IgD-negative memory B cell (primary cell): ENCODE data around the gene DYRK1B. TPM values are rescaled to one million over a fixed set of nuclear protein-coding genes. Genes with fewer than 3 reads are reported as not detected.

Source experiments
- H3K27ac Mint-ChIP-seq, 3 donors: one replicate each; pipeline ENCODE4 v1.8.0; 2020 to 2022; ENCODE audit warnings: mild to moderate bottlenecking in 3 of 3, mixed read lengths in 3 of 3, moderate library complexity in 1 of 3
- H3K27me3 Mint-ChIP-seq: one replicate; pipeline ENCODE4 v1.8.0; 2021; ENCODE audit warnings: mixed read lengths
- H3K36me3 Mint-ChIP-seq: one replicate; pipeline ENCODE4 v1.8.0; 2020; ENCODE audit warnings: mild to moderate bottlenecking, mixed read lengths
- H3K4me1 Mint-ChIP-seq, 3 donors: one replicate each; pipeline ENCODE4 v1.8.0; 2020 to 2022; ENCODE audit warnings: mixed read lengths in 3 of 3, mild to moderate bottlenecking in 1 of 3
- H3K4me3 Mint-ChIP-seq, 4 donors: one replicate each; pipeline ENCODE4 v1.8.0; 2020 to 2022; ENCODE audit warnings: mild to moderate bottlenecking in 4 of 4, mixed read lengths in 4 of 4, moderate library complexity in 3 of 4
- H3K9me3 Mint-ChIP-seq, 3 donors: one replicate each; pipeline ENCODE4 v1.8.0; 2020 to 2021; ENCODE audit warnings: mixed read lengths in 3 of 3, mild to moderate bottlenecking in 1 of 3
- polyA plus RNA-seq: library from polyadenylated mRNA; unstranded; fragments of 300-500 nt; fragmentation: Illumina TruSeq; gene quantifications from one replicate; pipeline ENCODE4 v1.2.3, GENCODE V29; 2021

The DYRK1B gene
- polyA plus RNA-seq, 1 donor from 2014 or later: 16.9 TPM

DNA sequence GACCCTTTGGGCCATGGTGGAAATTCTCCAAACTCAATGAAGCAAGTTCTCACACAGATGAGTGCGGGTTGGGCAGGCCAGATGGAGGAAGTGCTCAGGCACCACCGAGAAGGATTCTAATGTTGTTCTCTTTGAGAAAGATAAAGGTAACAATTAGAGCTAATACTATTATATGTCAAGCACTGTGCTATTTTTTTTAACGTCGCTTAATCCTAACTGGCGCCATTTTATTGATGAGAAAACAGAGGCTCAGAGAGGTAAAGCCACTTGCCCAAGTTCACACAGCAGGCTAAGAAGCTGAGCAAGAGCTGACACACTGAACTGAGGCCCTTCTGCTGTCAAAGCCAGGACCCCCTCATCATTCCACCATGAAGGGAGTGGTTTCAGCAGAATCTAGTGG is 11.2 kb upstream of the DYRK1B start:
- Mint-ChIP-seq H3K27ac (peak overlapping the region; percentile 83 to 97 (median 93)), H3K4me3 (peak overlapping the region; percentile 89 to 96 (median 94)), H3K9me3 (no peaks in the 10 kb centered on the region), H3K27me3 (no peaks in the 10 kb centered on the region), H3K4me1 (peaks cover 34 to 39% (median 36%) of the 10 kb centered on the region in 3 donors), H3K36me3 (peaks cover 4% of the 10 kb centered on the region)

- Mint-ChIP-seq H3K4me3 (peak overlapping the region; percentile 89 to 96 (median 92)), H3K27ac (peak overlapping the region; percentile 60 to 85 (median 83)), H3K27me3 (no peaks in the 10 kb centered on the region), H3K4me1 (peaks cover 34 to 42% (median 36%) of the 10 kb centered on the region in 3 donors), H3K36me3 (peaks cover 3% of the 10 kb centered on the region), H3K9me3 (no peaks in the 10 kb centered on the region)
These were observed 10.2 kb upstream of the DYRK1B start for GRCh38 chr19:39843919-39844793.

DNA sequence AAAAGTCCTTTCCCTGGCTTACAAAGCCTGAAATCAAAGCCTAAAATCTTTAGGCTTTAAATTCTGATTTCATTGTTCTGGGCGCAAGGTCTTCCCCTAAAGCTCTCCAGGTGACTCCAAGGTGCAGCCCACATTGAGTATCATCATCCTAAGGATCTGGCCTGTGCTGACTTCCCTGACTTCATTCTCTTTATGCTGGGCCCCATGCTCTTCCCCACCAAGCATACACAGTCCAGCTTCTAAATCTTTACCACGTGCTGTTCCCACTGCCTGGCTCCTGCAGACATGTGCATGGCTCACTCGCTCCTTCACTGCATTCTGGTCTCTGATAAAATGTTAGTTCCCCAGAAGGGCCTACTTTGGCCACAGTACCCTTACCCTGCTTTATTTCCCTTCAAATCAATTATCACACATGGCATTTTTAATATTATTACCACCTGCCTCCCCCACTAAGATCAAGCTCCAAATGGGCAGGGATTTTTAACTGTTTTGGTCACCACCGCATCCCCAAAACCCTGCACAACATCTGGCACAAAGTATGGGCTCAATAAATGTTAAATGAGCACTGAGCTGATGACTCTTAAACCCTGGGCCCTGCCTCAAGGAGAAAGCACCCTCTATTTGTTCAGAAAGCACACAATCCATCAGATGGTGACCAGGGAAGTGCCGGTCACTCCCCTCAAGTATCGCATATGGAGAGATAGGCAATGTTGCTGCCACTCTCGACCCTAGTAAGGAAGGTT is 8.9 kb upstream of the DYRK1B start:
- Mint-ChIP-seq H3K9me3 (no peaks in the 10 kb centered on the region), H3K4me1 (peaks cover 34 to 42% (median 36%) of the 10 kb centered on the region in 3 donors), H3K27ac (peak overlapping the region in 1 of 3 donors; percentile 83)

GRCh38 chr19:39841041-39841440 is 7.1 kb upstream of the DYRK1B start:
- Mint-ChIP-seq H3K27ac (no peak overlapping the region), H3K27me3 (no peaks in the 10 kb centered on the region), H3K4me1 (peaks cover 27 to 36% (median 30%) of the 10 kb centered on the region in 3 donors)

More for the DNA sequence above, 8.9 kb upstream of the DYRK1B start:
- Mint-ChIP-seq H3K27me3 (no peaks in the 10 kb centered on the region), H3K4me3 (peak overlapping the region; percentile 30 to 76 (median 74)), H3K36me3 (peaks cover 3% of the 10 kb centered on the region)

GRCh38 chr19:39840492-39840891 is 6.5 kb upstream of the DYRK1B start:
- H3K27ac Mint-ChIP-seq: no peak overlapping the region
- no peaks in the 10 kb centered on the region for H3K27me3 Mint-ChIP-seq
- peaks cover 3% of the 10 kb centered on the region for H3K36me3 Mint-ChIP-seq
- no peaks in the 10 kb centered on the region for H3K9me3 Mint-ChIP-seq
- H3K4me3 Mint-ChIP-seq: no peak overlapping the region
- H3K4me1 Mint-ChIP-seq: peaks cover 27 to 34% (median 30%) of the 10 kb centered on the region in 3 donors

More at GRCh38 chr19:39841041-39841440, 7.1 kb upstream of the DYRK1B start:
- H3K9me3 Mint-ChIP-seq: no peaks in the 10 kb centered on the region
- H3K4me3 Mint-ChIP-seq: no peak overlapping the region
- peaks cover 3% of the 10 kb centered on the region for H3K36me3 Mint-ChIP-seq

- H3K27me3 Mint-ChIP-seq: no peaks in the 10 kb centered on the region
- peaks cover 3% of the 10 kb centered on the region for H3K36me3 Mint-ChIP-seq
- no peak overlapping the region for H3K4me3 Mint-ChIP-seq
- no peak overlapping the region for H3K27ac Mint-ChIP-seq
- no peaks in the 10 kb centered on the region for H3K9me3 Mint-ChIP-seq
- peaks cover 23 to 29% (median 23%) of the 10 kb centered on the region in 3 donors for H3K4me1 Mint-ChIP-seq
These were observed 5.8 kb upstream of the DYRK1B start for GRCh38 chr19:39839678-39840327.

- H3K36me3 Mint-ChIP-seq: peaks cover 5% of the 10 kb centered on the region
- H3K27me3 Mint-ChIP-seq: no peaks in the 10 kb centered on the region
These were observed 4.6 kb upstream of the DYRK1B start for GRCh38 chr19:39838569-39838968.

DNA sequence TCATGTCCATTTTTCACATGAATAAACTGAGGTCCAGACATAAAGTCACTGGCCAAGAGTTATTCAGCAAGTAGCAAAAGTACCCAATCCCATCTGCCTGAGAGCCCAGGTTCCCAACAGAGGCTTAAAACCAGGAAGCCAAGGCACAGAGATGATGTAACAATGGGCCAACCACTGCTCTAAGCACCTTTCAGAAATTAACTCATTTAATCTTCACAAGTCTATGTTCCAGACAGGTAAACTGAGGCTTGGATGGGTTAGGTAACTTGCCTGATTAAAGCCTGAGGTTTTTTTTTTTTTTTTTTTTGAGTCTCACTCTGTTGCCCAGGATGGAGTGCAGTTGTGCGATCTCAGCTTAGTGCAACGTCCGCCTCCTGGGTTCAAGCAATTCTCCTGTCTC is 4.0 kb upstream of the DYRK1B start:
- peaks cover 9 to 21% (median 21%) of the 10 kb centered on the region in 3 donors for H3K4me1 Mint-ChIP-seq
- H3K9me3 Mint-ChIP-seq: no peaks in the 10 kb centered on the region
- H3K27ac Mint-ChIP-seq: peak overlapping the region in 1 of 3 donors; percentile 49
- no peaks in the 10 kb centered on the region for H3K27me3 Mint-ChIP-seq
- H3K4me3 Mint-ChIP-seq: no peak overlapping the region
- peaks cover 5% of the 10 kb centered on the region for H3K36me3 Mint-ChIP-seq

More at GRCh38 chr19:39838569-39838968, 4.6 kb upstream of the DYRK1B start:
- Mint-ChIP-seq H3K9me3 (no peaks in the 10 kb centered on the region), H3K27ac (no peak overlapping the region), H3K4me3 (no peak overlapping the region), H3K4me1 (peaks cover 12 to 23% (median 20%) of the 10 kb centered on the region in 3 donors)

DNA sequence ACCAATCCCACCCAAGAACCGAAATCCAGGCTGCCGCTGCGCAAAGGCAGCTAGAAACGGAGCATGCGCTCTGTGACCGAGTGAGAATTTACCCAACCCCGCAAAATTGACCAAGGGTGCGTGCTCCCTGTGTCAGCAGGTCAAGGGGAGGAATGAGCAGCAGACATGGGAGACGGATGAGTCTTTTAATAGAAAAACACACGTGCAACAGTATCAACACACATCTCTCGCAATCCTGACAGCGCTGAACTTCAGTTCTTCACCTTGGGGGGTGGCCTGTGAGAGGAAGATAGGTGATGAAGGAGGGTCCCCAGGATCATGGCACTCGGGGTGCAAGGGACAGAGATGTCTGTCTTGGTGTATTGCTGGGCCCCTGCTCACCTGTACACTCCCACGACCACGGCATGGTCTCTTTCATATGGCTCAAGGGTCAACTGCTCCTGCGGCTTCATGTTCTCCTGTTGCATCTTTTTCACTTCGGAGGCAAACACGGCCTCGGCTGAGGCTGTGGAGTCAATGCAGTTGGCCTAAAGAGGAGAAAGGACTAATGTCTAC is 402 bp upstream of the DYRK1B start:
- Mint-ChIP-seq H3K4me1 (peaks cover 7 to 21% (median 19%) of the 10 kb centered on the region in 3 donors), H3K27me3 (no peaks in the 10 kb centered on the region), H3K36me3 (peaks cover 6% of the 10 kb centered on the region), H3K4me3 (peak overlapping the region; percentile 53 to 92 (median 88)), H3K9me3 (no peaks in the 10 kb centered on the region), H3K27ac (peak overlapping the region; percentile 67 to 95 (median 85))

- peaks cover 14 to 26% (median 26%) of the 10 kb centered on the region in 3 donors for H3K4me1 Mint-ChIP-seq
- H3K4me3 Mint-ChIP-seq: peak overlapping the region; percentile 61 to 92 (median 89)
- peak overlapping the region; percentile 70 to 95 (median 85) for H3K27ac Mint-ChIP-seq
- no peaks in the 10 kb centered on the region for H3K27me3 Mint-ChIP-seq
- H3K36me3 Mint-ChIP-seq: peaks cover 12% of the 10 kb centered on the region
- H3K9me3 Mint-ChIP-seq: no peaks in the 10 kb centered on the region
These were observed 850 bp downstream of the DYRK1B start for GRCh38 chr19:39833160-39833463.

DNA sequence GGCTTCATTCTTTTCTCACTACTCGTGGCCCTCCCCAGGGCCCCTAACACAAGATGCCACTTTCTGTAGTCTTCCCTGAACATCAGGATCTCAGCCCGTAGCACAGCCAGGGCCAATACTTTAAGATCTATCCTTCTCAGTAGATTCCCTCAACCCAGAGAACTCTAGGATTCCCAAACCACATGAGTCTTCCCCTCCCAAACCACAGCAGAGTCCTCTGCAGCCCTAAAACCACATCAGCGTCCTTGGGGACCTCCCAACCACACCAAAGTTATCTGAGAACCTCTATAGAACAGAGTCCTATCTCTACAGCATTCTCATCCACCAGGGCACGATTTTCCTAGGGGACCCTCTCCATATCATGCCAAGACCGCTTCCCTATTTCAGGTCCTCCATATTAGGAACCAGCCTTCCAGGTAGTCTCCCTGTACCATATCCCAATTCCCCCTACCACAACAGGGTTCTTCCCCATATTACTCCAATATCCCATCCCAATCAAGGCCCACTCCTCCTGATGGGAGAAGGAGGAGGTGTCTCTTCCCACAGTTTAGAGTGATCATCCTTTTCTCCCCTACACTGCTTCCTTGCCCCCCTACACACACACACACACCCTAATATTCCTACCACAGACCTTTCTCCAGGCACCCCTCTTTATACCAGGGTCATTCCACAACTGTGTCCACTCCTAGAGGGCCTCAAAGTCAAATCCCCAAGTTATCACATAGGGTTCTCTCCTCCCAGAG is 1.4 kb downstream of the DYRK1B start:
- peaks cover 14 to 26% (median 26%) of the 10 kb centered on the region in 3 donors for H3K4me1 Mint-ChIP-seq

DNA sequence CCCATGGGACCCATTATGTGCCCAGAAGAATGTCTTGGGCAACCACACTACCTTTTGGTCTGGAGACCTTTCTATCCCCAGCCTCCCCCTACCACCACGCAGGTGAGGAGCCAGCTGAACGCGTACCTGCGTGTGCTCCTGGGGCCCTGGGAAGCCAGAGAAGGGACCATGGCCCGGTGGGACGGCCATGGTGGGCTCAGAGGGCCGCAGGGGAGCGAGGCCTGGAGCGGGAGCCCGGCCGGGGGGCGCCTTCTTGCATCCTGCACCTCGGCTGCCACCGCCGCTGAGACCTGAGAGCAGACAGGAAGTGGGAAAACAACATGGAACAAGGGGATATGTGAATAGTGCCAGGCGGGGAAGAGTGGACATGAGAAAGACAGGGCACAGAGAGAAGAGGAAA is 2.3 kb downstream of the DYRK1B start:
- Mint-ChIP-seq H3K4me3 (peak overlapping the region in 3 of 4 donors; percentile 61 to 92 (median 89)), H3K36me3 (peaks cover 12% of the 10 kb centered on the region), H3K27ac (peak overlapping the region in 2 of 3 donors; percentile 70 to 95), H3K9me3 (no peaks in the 10 kb centered on the region), H3K27me3 (no peaks in the 10 kb centered on the region), H3K4me1 (peaks cover 14 to 26% (median 26%) of the 10 kb centered on the region in 3 donors)

More for the DNA sequence above, 1.4 kb downstream of the DYRK1B start:
- Mint-ChIP-seq H3K27ac (peak overlapping the region; percentile 70 to 95 (median 85)), H3K27me3 (no peaks in the 10 kb centered on the region), H3K4me3 (peak overlapping the region; percentile 61 to 92 (median 85)), H3K9me3 (no peaks in the 10 kb centered on the region), H3K36me3 (peaks cover 12% of the 10 kb centered on the region)

DNA sequence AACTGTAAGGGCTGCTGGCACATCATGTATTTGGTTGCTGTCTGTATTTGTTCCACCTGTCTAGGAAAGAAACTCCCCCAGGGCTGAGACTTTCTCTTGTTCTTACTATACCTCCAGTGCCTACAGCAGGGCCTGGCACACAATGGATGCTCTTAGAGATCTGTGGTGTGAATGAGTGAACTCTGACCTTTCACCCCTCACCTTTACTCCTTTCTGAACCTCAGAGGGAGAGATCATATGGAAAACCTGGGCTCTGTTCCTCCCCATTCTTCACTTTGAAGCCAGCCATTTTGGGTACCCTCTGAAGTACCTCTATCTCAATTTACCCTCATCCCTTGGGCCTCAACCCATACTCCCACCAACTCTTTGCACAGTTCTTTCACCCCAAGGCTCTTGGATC is 3.1 kb downstream of the DYRK1B start:
- Mint-ChIP-seq H3K9me3 (no peaks in the 10 kb centered on the region), H3K4me3 (peak overlapping the region in 2 of 4 donors; percentile 16 to 76), H3K36me3 (peaks cover 12% of the 10 kb centered on the region), H3K27ac (peak overlapping the region; percentile 33 to 76 (median 70)), H3K27me3 (no peaks in the 10 kb centered on the region), H3K4me1 (peaks cover 14 to 28% (median 26%) of the 10 kb centered on the region in 3 donors)

DNA sequence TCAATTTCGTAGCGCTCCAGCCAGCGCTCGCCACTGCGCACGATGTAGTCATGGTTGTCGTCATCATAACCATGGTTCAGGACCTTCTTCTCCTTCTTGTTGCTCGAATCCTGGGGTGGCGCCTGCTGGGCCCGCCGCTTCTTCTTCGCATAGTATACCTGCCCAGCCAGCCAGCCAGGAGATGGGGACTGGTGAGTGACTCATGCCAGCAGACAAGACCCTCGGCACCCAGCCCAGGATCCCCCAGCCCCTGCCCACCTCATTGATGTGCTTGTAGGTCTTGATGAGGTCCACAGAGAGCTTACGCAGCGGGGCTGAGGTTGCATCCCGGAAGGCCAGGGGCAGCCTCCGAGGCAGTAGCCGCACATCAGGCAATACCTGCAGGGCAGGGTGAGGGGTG is 3.6 kb downstream of the DYRK1B start:
- H3K27me3 Mint-ChIP-seq: no peaks in the 10 kb centered on the region
- H3K36me3 Mint-ChIP-seq: peaks cover 12% of the 10 kb centered on the region
- peaks cover 14 to 28% (median 26%) of the 10 kb centered on the region in 3 donors for H3K4me1 Mint-ChIP-seq
- H3K27ac Mint-ChIP-seq: peak overlapping the region in 1 of 3 donors; percentile 82
- peak overlapping the region in 1 of 4 donors; percentile 76 for H3K4me3 Mint-ChIP-seq
- H3K9me3 Mint-ChIP-seq: no peaks in the 10 kb centered on the region
